IPS-18a (cell line): Measurements from ENCODE around the gene TAS2R31.

Experiments used
- H3K27ac ChIP-seq: one replicate; pipeline ENCODE4 v1.5.1; 2013; ENCODE audit warnings: low read length
- H3K27me3 ChIP-seq: one replicate; pipeline ENCODE4 v1.6.1; 2013; ENCODE audit warnings: mild to moderate bottlenecking, low read length; ENCODE audit not compliant: control insufficient read depth, insufficient read depth
- H3K36me3 ChIP-seq: one replicate; pipeline ENCODE4 v1.6.1; 2013; ENCODE audit warnings: low read depth, low read length; ENCODE audit not compliant: control insufficient read depth
- H3K4me1 ChIP-seq: one replicate; pipeline ENCODE4 v1.6.1; 2013; ENCODE audit warnings: low read depth, low read length; ENCODE audit not compliant: control insufficient read depth
- H3K4me3 ChIP-seq: one replicate; pipeline ENCODE4 v1.5.1; 2013; ENCODE audit warnings: low read length
- H3K9ac ChIP-seq: one replicate; pipeline ENCODE4 v1.6.1; 2013; ENCODE audit warnings: mild to moderate bottlenecking, low read length, moderate library complexity
- H3K9me3 ChIP-seq: one replicate; pipeline ENCODE4 v1.6.1; 2013; ENCODE audit warnings: low read depth, low read length; ENCODE audit not compliant: control insufficient read depth

Gene TAS2R31

DNA sequence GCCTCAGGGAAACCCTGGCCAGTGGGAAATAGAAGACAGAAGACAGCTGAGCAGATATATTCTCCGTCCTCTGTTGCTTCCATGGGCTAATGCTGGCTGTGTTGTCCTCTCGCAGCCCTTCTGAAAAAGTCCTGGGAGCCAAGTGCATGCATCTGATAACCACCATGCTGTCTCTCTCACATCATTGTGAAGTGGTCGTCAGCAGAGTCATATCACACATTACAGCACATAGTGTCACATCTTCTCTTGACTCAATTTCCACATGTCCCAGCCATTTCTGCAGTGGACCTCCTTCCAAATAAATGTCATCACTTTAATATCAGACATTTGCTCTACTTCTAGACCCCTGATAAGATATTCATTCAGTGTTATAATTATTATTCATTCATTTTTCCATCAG lies 36.9 kb downstream of the TAS2R31 start:
- no peaks in the 10 kb centered on the region for H3K4me1 ChIP-seq
- peaks cover 6% of the 10 kb centered on the region for H3K9me3 ChIP-seq
- H3K4me3 ChIP-seq: no peak overlapping the region
- H3K36me3 ChIP-seq: no peaks in the 10 kb centered on the region
- H3K27ac ChIP-seq: no peak overlapping the region
- no peak overlapping the region for H3K9ac ChIP-seq
- H3K27me3 ChIP-seq: no peaks in the 10 kb centered on the region

DNA sequence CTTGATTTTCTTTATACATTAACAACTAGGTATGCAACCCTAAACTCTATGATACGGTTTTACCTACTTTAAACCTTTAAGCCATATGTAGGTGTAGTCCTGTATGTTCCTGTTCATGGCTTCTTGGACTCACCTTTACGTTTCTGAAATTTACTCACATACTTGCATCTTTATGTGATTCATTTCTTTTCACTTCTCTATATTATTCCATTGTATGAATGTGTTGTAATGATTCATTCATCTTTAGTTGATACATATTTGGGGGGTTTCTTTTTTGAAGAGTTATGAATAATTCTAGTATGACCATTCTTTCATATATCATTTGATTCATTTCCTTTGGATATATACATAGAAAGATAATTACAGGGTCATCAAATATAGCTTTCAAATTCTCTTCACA lies 42.1 kb downstream of the TAS2R31 start:
- Histone ChIP-seq H3K36me3 (no peaks in the 10 kb centered on the region), H3K9me3 (peaks cover 6% of the 10 kb centered on the region), H3K4me3 (no peak overlapping the region), H3K27me3 (no peaks in the 10 kb centered on the region), H3K27ac (no peak overlapping the region), H3K9ac (no peak overlapping the region), H3K4me1 (no peaks in the 10 kb centered on the region)

DNA sequence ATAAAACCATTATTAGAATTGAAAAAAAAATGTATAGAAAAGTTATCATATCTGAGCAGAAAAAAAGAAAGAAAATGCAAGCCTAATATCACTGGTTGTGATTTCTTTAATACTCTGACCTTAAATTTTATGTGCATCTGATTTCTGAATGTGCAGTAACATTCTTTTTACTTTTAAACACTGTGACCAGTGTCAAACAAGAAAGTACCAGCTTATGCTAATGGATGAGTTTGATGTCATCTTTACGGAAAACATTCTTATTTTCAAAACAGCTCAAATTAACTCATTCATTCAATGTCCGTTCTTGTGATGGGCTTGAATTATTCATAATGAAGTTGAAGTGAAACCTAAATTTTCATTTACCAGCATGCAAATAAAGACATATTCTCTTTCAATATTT lies 44.4 kb downstream of the TAS2R31 start, which contains the start of gene TAS2R50:
TAS2R50 (minus strand) TSS at position 101 of the 400 bp plus-strand sequence; CDS start at position 49, 52 bp downstream.
- Histone ChIP-seq H3K4me3 (no peak within 1 kb of the TSS), H3K36me3 (no peaks in the 10 kb centered on the region), H3K27me3 (no peaks in the 10 kb centered on the region), H3K4me1 (no peaks in the 10 kb centered on the region), H3K9ac (no peak within 1 kb of the TSS), H3K9me3 (peaks cover 6% of the 10 kb centered on the region), H3K27ac (no peak within 1 kb of the TSS)

DNA sequence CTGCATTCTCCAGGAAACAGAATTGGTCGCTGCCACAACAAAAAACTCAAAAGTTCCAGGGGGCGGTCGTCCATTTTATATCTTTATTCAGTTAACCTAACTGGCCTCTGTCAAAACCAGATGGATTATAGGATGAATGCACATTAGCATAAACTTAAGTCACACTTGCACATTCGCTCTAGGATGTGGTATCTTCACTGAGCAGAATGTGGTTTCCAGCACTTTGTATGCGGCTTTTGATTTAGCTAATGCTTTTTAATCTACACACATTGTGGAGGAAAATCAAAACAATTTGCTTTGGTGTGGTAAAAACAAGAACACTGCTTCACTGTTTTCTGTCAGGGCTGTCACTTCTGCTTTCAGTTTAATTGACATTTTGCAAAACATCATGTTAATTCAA lies 49.0 kb downstream of the TAS2R31 start:
- H3K27ac ChIP-seq: no peak overlapping the region
- H3K9me3 ChIP-seq: no peaks in the 10 kb centered on the region
- H3K4me1 ChIP-seq: no peaks in the 10 kb centered on the region
- no peak overlapping the region for H3K9ac ChIP-seq
- H3K36me3 ChIP-seq: no peaks in the 10 kb centered on the region
- no peak overlapping the region for H3K4me3 ChIP-seq
- no peaks in the 10 kb centered on the region for H3K27me3 ChIP-seq
